ENCODE measurements around the gene NQO1. TPM values are rescaled to one million over a fixed set of nuclear protein-coding genes. Genes with fewer than 3 reads are reported as not detected.

NQO1 gene
- total RNA-seq, 6 experiments from 2014 or later, result 248 to 801 (median 737) TPM

- peak; percentile 23; the same call in 1 of the 2 replicates for TF ChIP-seq CTCF (IDR thresholded peaks at IDR 0.05)
- peaks cover 41% of the 10 kb centered on the region for H3K4me1 Mint-ChIP-seq (ENCODE audit: low read depth)
- DNase-seq, result no peak
- H3K27me3 Mint-ChIP-seq (ENCODE audit: insufficient read depth), result peaks cover 64% of the 10 kb centered on the region
- peak overlapping the region; percentile 15; the same call in 1 of the 2 replicates for H3K4me3 Mint-ChIP-seq
- H3K36me3 Mint-ChIP-seq (ENCODE audit: low read depth), result peaks cover 67% of the 10 kb centered on the region
- H3K27ac Mint-ChIP-seq, result peak overlapping the region; percentile 46; the same call in 1 of the 2 replicates
- H3K9me3 Mint-ChIP-seq, result no peaks in the 10 kb centered on the region
Observed at GRCh38 chr16:69712914-69713581, 13.3 kb downstream of the NQO1 start.

- TF ChIP-seq CTCF (IDR thresholded peaks at IDR 0.05), result no peak
- Mint-ChIP-seq H3K4me3 (no peak overlapping the region), H3K9me3 (no peaks in the 10 kb centered on the region), H3K4me1 (ENCODE audit: low read depth) (peaks cover 39% of the 10 kb centered on the region), H3K36me3 (ENCODE audit: low read depth) (peaks cover 69% of the 10 kb centered on the region), H3K27me3 (ENCODE audit: insufficient read depth) (peaks cover 67% of the 10 kb centered on the region), H3K27ac (peak overlapping the region; percentile 46)
- DNase-seq, result no peak
Observed at GRCh38 chr16:69712277-69712676, 14.1 kb downstream of the NQO1 start.

- Mint-ChIP-seq H3K27ac (peak overlapping the region; percentile 46), H3K4me1 (ENCODE audit: low read depth) (peaks cover 39% of the 10 kb centered on the region), H3K9me3 (no peaks in the 10 kb centered on the region), H3K27me3 (ENCODE audit: insufficient read depth) (peaks cover 63% of the 10 kb centered on the region), H3K4me3 (peak overlapping the region; percentile 41), H3K36me3 (ENCODE audit: low read depth) (peaks cover 70% of the 10 kb centered on the region)
- TF ChIP-seq CTCF (IDR thresholded peaks at IDR 0.05), result no peak
- DNase-seq, result peak; percentile 55
Observed at GRCh38 chr16:69711115-69711740, 15.1 kb downstream of the NQO1 start.

GRCh38 chr16:69709456-69710084, 16.8 kb downstream of the NQO1 start:
- peak overlapping the region; percentile 65 for H3K27ac Mint-ChIP-seq
- H3K36me3 Mint-ChIP-seq (ENCODE audit: low read depth), result peaks cover 62% of the 10 kb centered on the region
- H3K9me3 Mint-ChIP-seq, result no peaks in the 10 kb centered on the region
- DNase-seq, result peak; percentile 64
- peak; percentile 89 for TF ChIP-seq CTCF (IDR thresholded peaks at IDR 0.05)
- peak overlapping the region; percentile 5; the same call in 1 of the 2 replicates for H3K4me3 Mint-ChIP-seq
- H3K4me1 Mint-ChIP-seq (ENCODE audit: low read depth), result peaks cover 39% of the 10 kb centered on the region
- H3K27me3 Mint-ChIP-seq (ENCODE audit: insufficient read depth), result peaks cover 58% of the 10 kb centered on the region

- Mint-ChIP-seq H3K36me3 (ENCODE audit: low read depth) (peaks cover 66% of the 10 kb centered on the region), H3K4me3 (peak overlapping the region; percentile 42), H3K27me3 (ENCODE audit: insufficient read depth) (peaks cover 48% of the 10 kb centered on the region), H3K4me1 (ENCODE audit: low read depth) (peaks cover 48% of the 10 kb centered on the region), H3K27ac (peak overlapping the region; percentile 49), H3K9me3 (no peaks in the 10 kb centered on the region)
- TF ChIP-seq CTCF (IDR thresholded peaks at IDR 0.05), result no peak
- DNase-seq, result no peak
Observed at GRCh38 chr16:69707920-69708683, 18.3 kb downstream of the NQO1 start.

Measured in HFFc6 (cell line).